GDM1 (cell line): ENCODE data around the gene PEX5L.

Experiments used
- DNase-seq: peaks from one replicate; lab custom pipeline; 2025; lab: John Stamatoyannopoulos, UW

PEX5L gene

GRCh38 chr3:179896507-179896906, 140.2 kb downstream of the PEX5L start:
- DNase-seq, result no peak

- DNase-seq, result no peak
Observed at GRCh38 chr3:179895330-179895729, 141.4 kb downstream of the PEX5L start.

DNA sequence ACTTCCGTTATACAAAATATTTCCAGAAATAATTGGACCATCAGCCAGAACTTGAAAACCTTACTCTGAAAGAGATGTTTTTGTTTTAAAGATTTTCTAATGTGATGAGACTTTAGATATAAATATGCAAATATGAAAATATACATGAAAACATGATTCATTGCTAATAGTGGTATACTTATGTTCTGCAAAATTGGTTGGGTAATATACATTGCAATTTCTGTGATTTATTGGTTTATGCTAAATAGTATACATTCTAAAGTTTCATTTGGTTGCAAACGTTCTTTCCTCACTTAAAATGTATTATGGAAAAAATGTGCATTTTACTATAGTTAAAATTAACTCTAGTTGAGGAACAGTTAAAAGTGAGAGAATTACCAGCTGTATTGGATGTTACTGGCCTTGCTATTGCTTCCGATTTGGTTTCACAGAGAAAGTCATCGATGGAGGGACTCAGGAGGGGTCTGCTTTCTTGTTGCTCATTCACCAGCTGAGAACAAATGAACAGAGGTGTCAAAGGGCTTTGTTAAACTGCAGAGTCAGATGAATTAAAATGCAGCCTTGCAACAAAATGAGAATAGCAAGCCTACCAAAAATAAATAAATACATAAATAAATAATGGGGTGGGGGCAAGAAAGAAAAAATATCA, 149.3 kb downstream of the PEX5L start:
- no peak for DNase-seq

DNA sequence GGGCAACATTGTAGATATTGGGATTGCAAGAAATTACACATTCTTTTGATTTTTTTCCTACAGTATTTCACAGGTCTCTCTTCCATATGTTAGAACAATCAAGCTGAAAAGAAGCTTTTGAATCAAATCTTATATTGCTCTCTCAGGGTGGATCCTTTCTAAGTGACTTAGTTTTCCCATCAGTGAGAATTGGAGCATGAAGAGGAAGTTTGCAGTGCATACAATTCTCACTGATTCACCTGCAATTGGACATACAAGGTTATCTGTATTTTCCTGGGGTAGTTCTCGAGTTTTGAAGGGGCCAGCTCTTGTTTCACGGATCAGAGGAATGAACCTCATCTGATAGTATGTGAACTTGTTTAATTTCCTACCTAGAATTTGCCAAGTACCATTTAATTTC, 150.8 kb downstream of the PEX5L start:
- DNase-seq, result no peak

DNA sequence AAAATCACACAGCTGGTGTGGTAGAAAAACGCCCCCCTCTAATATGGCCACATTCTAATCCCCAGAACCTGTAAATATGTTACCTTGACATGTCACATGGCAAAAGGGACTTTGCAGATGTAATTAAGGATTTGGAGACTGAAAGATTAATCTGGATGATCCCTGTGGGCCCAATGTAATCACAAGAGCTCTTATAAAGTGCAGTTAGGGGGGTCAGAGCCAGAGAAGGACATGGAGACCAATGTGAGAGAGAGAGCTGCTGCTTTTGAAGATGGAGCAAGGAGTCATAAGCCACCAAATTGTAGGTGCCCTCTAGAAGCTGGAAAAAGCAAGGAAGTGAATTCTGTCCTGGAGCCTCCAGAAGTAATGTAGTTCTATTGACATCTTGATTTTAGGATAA, 152.6 kb downstream of the PEX5L start:
- no peak for DNase-seq

GRCh38 chr3:179882292-179882691, 154.4 kb downstream of the PEX5L start:
- DNase-seq, result no peak

DNA sequence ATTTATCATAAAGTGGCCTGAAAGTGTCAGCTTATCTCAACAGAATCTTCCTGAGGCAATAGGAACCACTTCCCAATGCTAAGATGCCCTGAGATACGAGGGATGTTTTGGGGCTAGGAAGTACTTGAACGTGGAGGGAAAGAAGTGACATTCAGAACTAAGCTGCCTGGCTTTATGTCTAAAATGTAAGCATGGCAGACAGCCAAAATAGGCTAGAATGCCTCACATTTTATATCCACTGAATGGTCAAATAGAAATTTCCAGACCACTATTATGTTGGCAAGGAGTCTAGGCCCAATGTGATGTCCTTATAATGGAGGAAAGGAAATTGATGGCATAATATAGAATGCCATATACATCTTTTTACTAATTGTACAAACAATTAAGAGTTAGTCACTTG, 154.9 kb downstream of the PEX5L start:
- DNase-seq, result no peak

DNA sequence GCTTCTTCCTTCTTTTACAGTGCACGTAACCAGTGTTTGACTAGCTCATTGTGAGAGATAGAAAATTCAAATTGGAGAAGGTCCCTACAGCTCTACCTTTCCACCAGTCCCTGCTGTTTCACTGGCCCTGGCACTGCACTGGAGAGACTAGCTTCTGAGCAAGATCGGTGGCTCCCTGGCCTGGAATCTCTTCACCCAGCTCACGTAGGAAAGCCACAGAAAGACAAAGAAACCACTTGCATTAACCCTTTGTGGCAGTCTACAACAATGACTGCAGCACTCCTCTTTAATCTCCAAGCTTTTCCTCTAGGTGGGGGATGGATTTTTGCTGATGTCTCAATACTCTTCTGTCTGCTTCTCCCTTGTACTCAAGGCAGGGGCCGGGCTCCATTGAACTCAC, 155.9 kb downstream of the PEX5L start:
- DNase-seq, result no peak

DNA sequence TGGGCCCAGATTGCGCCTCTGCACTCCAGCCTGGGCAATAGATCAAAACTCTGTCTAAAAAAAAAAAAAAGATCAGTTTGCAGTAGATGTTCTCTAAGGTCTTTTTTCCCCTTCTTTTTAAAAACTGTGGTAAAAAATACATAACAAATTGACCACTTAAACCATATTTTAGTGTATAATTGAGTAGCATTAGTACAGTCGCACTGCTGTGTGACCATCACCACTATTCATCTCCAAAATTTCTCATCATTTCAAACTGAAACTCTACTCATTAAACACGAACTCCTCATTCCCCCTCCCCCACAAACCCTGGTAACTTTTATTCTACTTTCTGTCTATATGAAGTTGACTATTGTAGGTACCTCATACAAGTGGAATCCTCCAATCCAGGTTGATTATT, 160.3 kb downstream of the PEX5L start:
- DNase-seq, result no peak

GRCh38 chr3:179872842-179873241, 163.9 kb downstream of the PEX5L start:
- DNase-seq, result no peak

- DNase-seq, result no peak
Observed at GRCh38 chr3:179871782-179872181, 165.0 kb downstream of the PEX5L start.

DNA sequence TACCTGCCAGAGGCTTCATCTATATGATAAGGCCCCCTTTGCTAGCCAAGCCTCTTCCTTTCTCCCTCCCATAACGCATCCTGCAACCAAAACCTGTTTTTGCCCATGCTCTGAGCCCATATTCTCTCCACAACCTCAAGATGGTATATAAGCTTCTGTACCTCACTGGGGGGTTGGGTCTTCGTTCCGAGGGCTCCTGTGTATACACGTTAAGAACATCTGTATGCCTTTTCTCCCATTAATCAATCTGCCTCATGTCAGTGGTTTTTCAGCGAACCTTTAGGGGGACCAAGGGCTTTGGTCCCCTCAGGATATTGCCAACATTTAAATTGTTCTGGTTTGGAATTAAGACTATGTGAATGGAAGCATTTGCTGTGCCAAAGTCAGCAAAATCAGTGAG, 168.0 kb downstream of the PEX5L start:
- no peak for DNase-seq

DNA sequence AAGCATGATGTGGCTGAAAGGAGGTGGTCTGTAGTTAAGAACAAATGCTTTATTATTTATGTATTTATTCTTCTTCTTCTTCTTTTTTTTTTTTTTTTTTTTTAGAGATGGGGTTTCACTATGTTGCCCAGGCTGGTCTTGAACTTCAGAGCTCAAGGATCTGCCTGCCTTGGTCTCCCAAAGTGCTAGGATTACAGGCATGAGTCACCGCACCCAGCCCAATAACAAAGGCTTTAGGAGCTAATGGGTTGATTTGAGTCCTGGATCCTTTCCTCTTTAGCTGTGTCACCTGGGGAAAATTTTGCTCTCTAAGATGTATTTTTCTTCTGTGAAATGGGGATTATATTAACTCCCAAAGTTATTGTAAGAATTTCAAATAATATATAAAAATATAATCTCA, 168.8 kb downstream of the PEX5L start:
- no peak for DNase-seq

DNA sequence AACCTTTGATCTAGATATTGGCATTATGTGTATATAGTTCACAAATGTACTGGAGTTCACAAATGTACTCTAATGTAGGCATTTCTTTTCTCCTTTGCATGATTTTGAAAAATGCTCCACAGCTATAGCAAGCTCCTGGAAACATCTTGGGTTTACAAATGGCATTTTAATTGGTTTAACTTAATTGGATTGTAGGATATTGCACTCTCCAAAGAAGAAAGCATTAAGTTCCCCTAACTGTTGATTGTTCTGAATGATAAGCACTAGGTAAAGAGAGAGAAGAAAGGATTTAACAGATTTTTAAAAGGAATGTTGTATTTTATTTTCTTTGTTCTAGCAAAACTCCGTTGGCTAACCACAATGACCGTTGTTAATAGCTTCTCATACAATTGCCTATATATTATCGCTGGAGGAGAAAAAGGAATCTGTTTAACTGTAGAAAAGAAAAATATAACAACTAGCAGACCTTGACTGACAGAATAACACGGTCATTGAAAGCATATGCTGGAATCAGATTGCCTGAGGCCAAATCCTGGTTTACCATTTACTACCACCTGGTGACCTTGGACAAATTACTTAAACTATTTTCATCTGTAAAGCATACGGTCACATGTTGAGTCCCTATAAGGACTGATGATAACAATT, 170.8 kb downstream of the PEX5L start:
- DNase-seq, result no peak

GRCh38 chr3:179861953-179862352, 174.8 kb downstream of the PEX5L start:
- DNase-seq, result no peak

DNA sequence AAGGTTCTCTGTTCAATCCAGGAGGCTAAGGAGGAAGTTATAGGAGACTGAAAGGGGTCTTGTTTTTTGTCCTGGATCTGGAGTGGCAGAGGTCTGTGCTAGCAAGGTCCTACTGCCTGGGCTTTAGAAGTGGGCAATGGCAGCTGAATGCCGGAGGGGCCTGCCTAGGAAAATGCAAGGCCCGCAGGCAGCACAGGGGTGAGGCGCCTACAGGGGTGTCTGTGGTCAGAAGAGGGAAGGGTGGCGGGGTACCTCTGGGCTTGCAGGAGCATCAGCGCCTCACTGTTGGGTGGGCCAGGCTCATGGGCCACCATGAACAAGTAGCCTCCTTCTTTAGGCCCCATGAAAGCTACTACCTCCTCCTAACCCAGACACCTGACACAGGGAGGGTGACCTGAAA, 175.4 kb downstream of the PEX5L start:
- DNase-seq, result no peak

- no peak for DNase-seq
Observed at GRCh38 chr3:179860275-179861107, 176.2 kb downstream of the PEX5L start.

DNA sequence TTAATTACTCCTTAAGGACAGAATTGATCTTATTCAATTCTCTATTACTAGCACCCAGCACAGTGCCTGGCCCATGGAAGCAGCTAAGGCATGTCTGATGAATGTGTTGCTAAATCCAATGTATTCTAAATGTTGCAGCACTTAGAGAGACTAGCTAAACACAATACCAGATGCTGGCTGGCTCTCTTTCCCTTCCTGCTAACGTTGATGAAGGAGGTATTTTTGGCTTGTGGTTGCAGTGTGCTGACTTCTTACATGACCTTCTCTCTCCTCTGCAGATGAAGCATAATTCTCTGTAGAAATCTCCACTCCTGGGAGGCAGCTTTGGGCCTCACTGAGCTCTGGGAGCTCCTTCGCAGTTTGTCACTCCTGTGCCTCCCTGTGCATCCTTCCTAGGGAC, 183.6 kb downstream of the PEX5L start:
- DNase-seq, result peak; percentile 6

- peak; percentile 28 for DNase-seq
Observed at GRCh38 chr3:179852142-179852905, 184.4 kb downstream of the PEX5L start.

- no peak for DNase-seq
Observed at GRCh38 chr3:179848711-179849110, 188.0 kb downstream of the PEX5L start.

- DNase-seq, result no peak
Observed at GRCh38 chr3:179842061-179842460, 194.7 kb downstream of the PEX5L start.

DNA sequence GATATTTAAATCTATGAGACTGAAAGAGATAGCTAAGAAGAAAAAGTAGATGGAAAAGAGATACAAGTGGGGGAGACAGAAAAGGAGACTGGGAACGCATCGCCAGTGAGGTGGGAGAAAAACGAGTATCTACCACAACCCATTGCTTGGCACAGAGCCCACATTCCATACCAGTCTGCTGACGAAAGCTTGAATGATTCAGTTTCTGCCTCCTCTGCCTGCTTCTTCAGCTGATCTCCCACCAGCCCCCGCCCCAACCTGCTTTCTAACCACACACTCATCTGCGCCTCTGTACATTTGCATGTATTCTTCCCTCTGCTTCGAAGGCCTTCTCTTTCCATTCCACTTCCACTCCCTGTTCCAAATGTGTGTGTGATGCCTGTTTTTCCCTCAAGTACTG, 195.8 kb downstream of the PEX5L start:
- no peak for DNase-seq
